ENCODE data around the gene UNC5CL. TPM values are rescaled to one million over a fixed set of nuclear protein-coding genes. Genes with fewer than 3 reads are reported as not detected.

UNC5CL gene
- total and polyA plus RNA-seq, 2 of the 8 experiments (the other 6 are each of a cell fraction or from before 2014, with no cell fraction given): 1.3 to 1.7 TPM

DNA sequence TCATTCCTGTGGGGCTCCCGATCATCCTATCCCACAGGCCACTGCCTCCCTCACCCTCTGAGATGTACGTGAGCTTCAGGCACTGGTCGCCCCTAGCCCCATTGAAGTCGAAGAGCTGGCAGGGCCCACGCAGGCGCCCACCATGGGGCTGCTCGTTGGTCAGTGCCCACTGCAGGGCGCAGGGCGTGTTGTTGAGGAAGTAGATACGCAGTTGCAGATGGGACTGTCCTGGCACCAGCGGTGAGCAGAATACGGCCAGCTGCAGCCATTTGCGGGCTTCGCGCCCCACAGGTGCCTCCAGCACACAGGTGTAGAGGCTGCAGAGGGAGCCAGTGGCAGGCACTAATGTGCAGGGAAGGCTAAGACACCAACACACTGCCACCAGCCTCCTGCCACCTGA is 6.2 kb downstream of the UNC5CL start:
- Histone ChIP-seq H4K8ac (ENCODE audit: extremely low read depth, insufficient read depth, low read length) (no peak overlapping the region; the same call in 1 of the 2 replicates), H3K79me1 (ENCODE audit: low read depth, low read length) (no peaks in the 10 kb centered on the region), H2AK5ac (ENCODE audit: low read depth, low read length) (no peak overlapping the region), H2AFZ (ENCODE audit: low read length) (no peak overlapping the region), H3K4me2 (ENCODE audit: insufficient read depth in 1 of 2, low read depth in 2 of 2, low read length in 2 of 2) (no peak overlapping the region), H2BK15ac (ENCODE audit: low read length) (no peak overlapping the region), H3K4ac (replicated peaks; ENCODE audit: insufficient read length, low read depth, low read length) (no peak overlapping the region), H2BK5ac (ENCODE audit: low read depth, low read length) (no peak overlapping the region), H2BK12ac (ENCODE audit: low read depth, low read length) (no peak overlapping the region), H3K4me1 (replicated peaks in 1 of 4; ENCODE audit: control insufficient read depth in 3 of 4, insufficient read depth in 4 of 4, low read length in 3 of 4) (peaks cover 0 to 11% (median 3%) of the 10 kb centered on the region in 4 experiments; a peak in 6 of 7 replicates), H2BK120ac (replicated peaks; ENCODE audit: low read depth, low read length) (no peak overlapping the region), H3K27me3 (replicated peaks in 1 of 4; ENCODE audit: control insufficient read depth in 3 of 4, extremely low read depth in 1 of 4, insufficient read depth in 3 of 4, low read length in 3 of 4) (no peaks in the 10 kb centered on the region; a peak in 2 of 7 replicates), H3K56ac (replicated peaks; ENCODE audit: insufficient read length, low read depth, low read length) (no peak overlapping the region), H3K4me3 (ENCODE audit: extremely low read depth in 1 of 4, insufficient read depth in 2 of 4, low read depth in 3 of 4, low read length in 4 of 4) (no peak overlapping the region), H3K14ac (ENCODE audit: insufficient read length) (no peak overlapping the region), H4K20me1 (replicated peaks in 1 of 2; ENCODE audit: control insufficient read depth in 1 of 2, insufficient read depth in 2 of 2, low read length in 2 of 2) (no peaks in the 10 kb centered on the region), H3K27ac (ENCODE audit: low read depth, low read length) (no peak overlapping the region), H3K9ac (replicated peaks in 1 of 4; ENCODE audit: extremely low read depth in 1 of 4, low read depth in 3 of 4, low read length in 3 of 4) (no peak overlapping the region), H3K18ac (ENCODE audit: extremely low read depth, low read length) (no peak overlapping the region), H4K5ac (ENCODE audit: insufficient read length, low read depth, low read length) (no peak overlapping the region), H3K9me3 (ENCODE audit: insufficient read depth in 2 of 2, low read depth in 1 of 2, low read length in 1 of 2) (no peaks in the 10 kb centered on the region), H3K23me2 (ENCODE audit: low read depth, low read length) (peaks cover under 1% of the 10 kb centered on the region; the same call in 1 of the 2 replicates), H3K79me2 (ENCODE audit: control insufficient read depth in 1 of 2, insufficient read depth in 2 of 2, low read length in 2 of 2) (no peaks in the 10 kb centered on the region), H3K23ac (ENCODE audit: insufficient read length) (no peak overlapping the region), H4K91ac (replicated peaks; ENCODE audit: insufficient read length, low read length) (no peak overlapping the region), H3K36me3 (ENCODE audit: control insufficient read depth in 2 of 4, insufficient read depth in 4 of 4, low read length in 3 of 4) (no peaks in the 10 kb centered on the region), H2BK20ac (ENCODE audit: low read length) (no peak overlapping the region)
- CTCF ChIA-PET (ENCODE audit: partially characterized antibody): interaction anchor here (1.6 to 11.8 kb wide), 4 partner anchors 8 to 141 kb away, joined by 3 to 199 read pairs (median 26); partner anchors contain the start of gene APOBEC2
- 95% methylated on average over 14 of the region's 15 CpGs; no CpG with 5 or more reads in 1 of the 2 experiments for WGBS, 2 experiments (ENCODE audit: extremely low coverage in 1 of 2, insufficient coverage in 1 of 2, insufficient read length in 1 of 2, insufficient replicate concordance in 2 of 2, low coverage in 1 of 2, low lambda C conversion rate in 2 of 2, missing lambda C conversion rate in 1 of 2)
- TF ChIP-seq JUN (IDR thresholded peaks at IDR 0.05; ENCODE audit: low read depth, low read length): no peak
- no peak for TF ChIP-seq CBX8 (IDR thresholded peaks at IDR 0.05; ENCODE audit: borderline replicate concordance, low read depth, low read length)
- no peak for TF ChIP-seq GTF2F1 (IDR thresholded peaks at IDR 0.05; ENCODE audit: borderline replicate concordance, low read depth, low read length)
- no peak for TF ChIP-seq GABPA (IDR thresholded peaks at IDR 0.05; ENCODE audit: borderline replicate concordance, insufficient read depth, low read length)
- TF ChIP-seq CREB1 (IDR thresholded peaks at IDR 0.05): no peak
- TF ChIP-seq POLR2AphosphoS5 (IDR thresholded peaks at IDR 0.05; ENCODE audit: low read depth, low read length): no peak
- no peak for TF ChIP-seq CHD2 (IDR thresholded peaks at IDR 0.05; ENCODE audit: low read length)
- no peak for TF ChIP-seq TAF7 (optimal IDR thresholded peaks at IDR 0.05; ENCODE audit: borderline replicate concordance, low read depth, low read length)
- no peak for TF ChIP-seq SP4 (IDR thresholded peaks at IDR 0.05; ENCODE audit: low read length)
- TF ChIP-seq, protein P1, sequence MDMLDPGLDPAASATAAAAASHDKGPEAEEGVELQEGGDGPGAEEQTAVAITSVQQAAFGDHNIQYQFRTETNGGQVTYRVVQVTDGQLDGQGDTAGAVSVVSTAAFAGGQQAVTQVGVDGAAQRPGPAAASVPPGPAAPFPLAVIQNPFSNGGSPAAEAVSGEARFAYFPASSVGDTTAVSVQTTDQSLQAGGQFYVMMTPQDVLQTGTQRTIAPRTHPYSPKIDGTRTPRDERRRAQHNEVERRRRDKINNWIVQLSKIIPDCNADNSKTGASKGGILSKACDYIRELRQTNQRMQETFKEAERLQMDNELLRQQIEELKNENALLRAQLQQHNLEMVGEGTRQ (IDR thresholded peaks at IDR 0.05; ENCODE audit: low read length): no peak
- TF ChIP-seq SUZ12 (IDR thresholded peaks at IDR 0.05; ENCODE audit: low read length): no peak
- TF ChIP-seq SAP30 (IDR thresholded peaks at IDR 0.05; ENCODE audit: insufficient read depth, insufficient replicate concordance, low read length): no peak
- POLR2A ChIA-PET (ENCODE audit: partially characterized antibody): no interaction called here
- FAIRE-seq: no peak
- DNase-seq (ENCODE audit: low read depth in 1 of 2, low spot score in 2 of 2): no peak

Measured in H1 (cell line).